ENCODE measurements around the gene SYT1.

GRCh38 chr12:79324571-79324970, 460.0 kb downstream of the SYT1 start:
- TF ChIP-seq MYC (IDR thresholded peaks at IDR 0.05; ENCODE audit: low read depth, low read length) (no peak), POLR2AphosphoS5 (IDR thresholded peaks at IDR 0.05; ENCODE audit: insufficient read depth, low read depth, low read length) (no peak)

All from endothelial cell of umbilical vein (primary cell).